Hepatic stellate cell (primary cell): ENCODE results near the gene CAPN9.
"Not testable (repeated sequence)": the region's sequence is repeated elsewhere in the genome, so short reads cannot be mapped to it uniquely, and the experiment has no call there.

Source experiments
- DNase-seq: peaks from one replicate; pipeline ENCODE4 v3.0.0; 2011; ENCODE audit warnings: low spot score

CAPN9 gene

DNA sequence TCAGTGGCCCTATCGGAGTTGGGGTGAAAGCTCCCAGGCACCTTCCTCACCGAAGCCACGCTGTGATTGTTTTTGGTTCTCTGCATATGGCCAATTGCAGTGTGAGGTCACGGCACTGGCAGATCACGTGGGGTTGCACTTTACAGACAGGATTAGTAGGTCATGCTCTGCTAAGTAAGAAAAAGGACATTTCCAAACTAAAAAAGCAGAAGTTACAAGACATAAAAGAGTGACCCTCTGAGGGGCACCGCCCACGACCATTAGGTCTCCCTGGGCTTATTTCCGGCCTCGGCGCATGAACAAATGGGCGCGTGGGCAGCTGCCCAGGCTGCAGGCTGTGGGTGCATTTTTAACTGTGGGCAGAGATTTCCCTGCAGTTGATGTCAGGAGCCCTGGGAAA lies 2.0 kb downstream of the CAPN9 start:
- DNase-seq: no peak

GRCh38 chr1:230749635-230750034 lies 2.4 kb downstream of the CAPN9 start:
- DNase-seq: no peak

DNA sequence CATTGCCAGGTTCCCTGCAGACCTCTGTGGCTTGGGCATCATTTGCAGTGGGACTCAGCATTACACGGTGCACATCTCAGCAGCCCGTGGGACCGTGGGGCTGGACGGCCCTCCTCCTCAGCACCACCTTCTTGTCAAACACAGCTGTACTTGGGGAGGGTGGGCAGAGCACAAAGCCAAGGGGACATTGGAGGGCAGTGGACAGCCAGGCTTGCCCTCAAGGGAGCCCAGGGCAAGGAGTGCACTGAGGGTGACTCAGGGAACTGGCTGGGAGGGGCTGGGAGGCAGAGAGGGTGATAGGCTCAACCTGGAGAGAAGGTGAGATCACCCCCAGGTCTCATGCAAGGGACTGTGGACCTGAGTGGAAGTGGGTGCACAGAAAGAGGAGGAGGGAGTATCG lies 3.4 kb downstream of the CAPN9 start:
- no peak for DNase-seq

DNA sequence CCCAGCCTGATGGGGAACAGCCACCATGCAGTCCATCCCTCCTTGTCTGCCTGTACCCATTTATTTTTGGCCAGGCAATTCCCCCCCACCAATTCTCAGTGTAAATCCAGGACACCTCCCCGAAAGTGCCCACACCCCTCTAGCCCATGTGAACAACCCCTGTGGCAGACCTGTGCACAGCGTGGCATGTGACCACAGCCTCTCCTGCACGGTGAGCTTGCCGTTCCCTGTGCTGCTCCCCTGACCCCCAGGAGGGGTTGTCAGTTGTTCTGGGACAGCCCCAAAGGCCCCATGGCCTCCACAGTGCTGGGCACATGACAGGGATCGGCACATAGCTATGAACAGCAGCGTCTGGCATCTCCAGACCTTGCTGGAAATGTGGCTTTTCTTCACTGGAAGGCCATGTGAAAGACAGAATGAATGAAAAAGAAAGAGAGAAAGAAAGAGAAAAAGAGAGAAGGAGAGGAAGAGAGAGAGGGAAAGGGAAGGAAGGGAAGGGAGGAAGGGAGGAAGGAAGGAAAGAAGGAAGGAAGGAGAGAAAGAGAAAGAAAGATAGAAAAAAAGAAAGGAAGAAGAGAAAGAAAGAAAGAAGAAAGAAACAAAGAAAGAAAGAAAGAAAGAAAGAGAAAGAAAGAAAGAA lies 3.9 kb downstream of the CAPN9 start:
- no peak for DNase-seq

- no peak for DNase-seq
These were observed 5.2 kb downstream of the CAPN9 start for GRCh38 chr1:230752407-230752806.

GRCh38 chr1:230753191-230753585 lies 6.0 kb downstream of the CAPN9 start:
- DNase-seq: no peak

DNA sequence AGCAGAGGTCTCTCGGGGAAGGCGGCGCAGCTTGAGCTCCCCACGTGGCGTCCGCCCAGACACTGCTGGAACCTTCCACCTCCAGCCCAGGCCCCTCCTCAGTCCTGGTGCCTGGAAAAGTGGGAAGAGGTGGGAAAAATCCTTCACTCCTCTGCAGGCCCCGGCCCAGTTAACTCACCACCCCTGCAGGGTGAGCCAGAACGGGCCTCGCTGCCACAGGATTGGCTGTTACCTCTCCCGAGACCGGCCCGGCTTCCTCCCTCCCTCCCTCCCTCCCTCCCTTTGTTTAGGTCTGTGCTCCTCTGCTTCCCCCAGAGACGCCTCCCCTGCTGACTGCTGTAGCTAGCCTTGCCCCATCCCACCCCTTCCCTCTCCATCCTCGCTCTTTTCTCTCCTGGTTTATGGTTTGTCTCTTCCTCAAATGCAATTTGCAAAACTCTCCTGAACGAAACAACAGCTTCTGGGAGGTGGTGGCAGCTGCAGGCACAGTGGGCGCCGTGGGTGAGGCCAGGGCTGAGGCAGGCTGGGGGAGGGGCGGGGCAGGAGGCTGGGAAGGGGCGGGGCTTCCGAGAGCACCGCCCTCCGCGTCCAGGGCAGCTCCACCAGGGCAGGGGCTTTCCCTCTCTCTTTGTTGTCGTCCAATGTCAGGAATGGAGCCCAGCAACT lies 6.5 kb downstream of the CAPN9 start:
- DNase-seq: peak; percentile 27

GRCh38 chr1:230754796-230755195 lies 7.6 kb downstream of the CAPN9 start:
- DNase-seq: peak; percentile 80

GRCh38 chr1:230757856-230758708 lies 10.9 kb downstream of the CAPN9 start:
- no peak for DNase-seq

DNA sequence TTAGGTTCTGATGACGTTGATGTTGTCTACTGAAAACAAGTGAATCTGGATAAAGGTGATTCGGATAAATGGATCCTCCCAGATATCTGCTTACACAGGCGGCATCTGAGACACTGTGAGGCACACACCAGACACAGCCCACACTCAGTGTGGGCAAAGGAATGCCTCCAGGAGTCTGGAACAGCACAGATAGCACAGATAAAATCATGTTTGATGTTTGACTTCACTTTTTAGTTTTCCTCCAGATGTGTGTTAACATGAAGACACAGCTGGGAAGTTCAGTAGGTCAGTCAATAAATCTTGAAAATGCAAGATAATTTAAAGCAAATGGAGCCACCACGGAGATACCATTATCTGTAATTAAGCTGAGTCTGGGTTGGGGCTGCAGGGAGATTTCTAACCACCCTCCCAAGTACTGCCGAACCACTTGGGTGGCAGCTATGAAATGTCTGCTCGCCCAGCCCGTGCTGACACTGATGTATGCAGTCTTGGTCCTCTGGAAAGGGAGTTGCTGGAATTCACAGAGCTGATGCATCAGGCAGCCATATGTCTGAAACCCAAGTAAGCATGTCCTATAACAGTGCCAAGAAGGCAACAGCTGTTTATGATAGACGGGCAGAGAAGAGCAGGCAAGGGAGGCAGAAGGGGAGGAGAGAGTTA lies 11.7 kb downstream of the CAPN9 start:
- no peak for DNase-seq

- no peak for DNase-seq
These were observed 12.3 kb downstream of the CAPN9 start for GRCh38 chr1:230759369-230760065.

DNA sequence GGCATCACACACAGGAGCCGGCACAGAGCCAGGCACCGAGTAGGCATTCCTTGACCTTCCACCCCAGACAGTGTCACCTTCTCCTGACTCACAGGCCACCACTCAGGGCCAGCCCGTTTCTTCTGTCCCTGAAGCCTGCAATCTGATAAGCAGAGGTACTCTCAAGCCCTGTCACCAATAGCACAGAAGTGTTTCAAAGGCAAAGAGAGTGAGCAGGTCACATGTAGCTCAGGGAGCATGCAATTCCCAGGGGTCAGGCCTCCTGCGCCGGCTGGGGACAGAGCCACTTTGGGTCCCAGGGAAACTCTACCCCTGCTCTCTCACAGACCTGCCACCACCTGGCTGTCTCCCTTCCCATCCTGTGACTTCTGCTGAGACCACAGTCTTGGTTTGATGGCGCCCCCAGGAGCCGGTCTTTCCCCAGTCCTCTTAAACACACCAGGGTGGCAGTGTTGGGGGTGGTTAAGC lies 13.2 kb downstream of the CAPN9 start:
- no peak for DNase-seq

DNA sequence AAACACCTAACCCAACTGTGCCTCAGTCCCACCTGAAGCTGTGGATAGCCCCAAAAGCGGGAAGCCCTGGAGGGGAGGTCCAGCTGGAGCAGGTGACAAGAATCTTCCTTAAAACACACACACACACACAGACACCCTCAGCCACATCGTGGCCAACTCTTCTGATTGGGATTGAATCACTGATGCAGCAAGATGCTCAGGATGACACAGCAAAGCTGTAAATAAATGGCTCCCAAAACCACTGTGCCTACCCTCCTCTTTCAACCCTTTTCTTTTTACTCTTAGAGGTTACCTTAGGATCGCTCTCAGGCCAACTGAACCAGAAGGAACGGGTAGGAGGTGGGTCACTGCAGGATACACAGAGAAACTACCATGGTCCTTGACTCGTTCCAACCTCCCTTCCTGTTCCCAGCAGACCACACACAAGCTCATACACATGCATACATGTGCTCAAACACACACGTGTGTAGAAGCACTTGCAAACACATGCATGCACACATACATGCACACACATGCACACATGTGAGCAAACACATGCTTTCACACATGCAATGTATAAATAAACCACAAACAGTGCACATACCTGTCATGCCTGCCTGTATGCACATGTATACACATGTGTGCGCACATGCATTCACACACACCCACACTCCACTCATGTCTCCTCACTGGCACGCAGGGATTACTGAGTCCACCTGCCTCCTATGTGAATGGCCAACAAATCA lies 14.4 kb downstream of the CAPN9 start:
- no peak for DNase-seq

DNA sequence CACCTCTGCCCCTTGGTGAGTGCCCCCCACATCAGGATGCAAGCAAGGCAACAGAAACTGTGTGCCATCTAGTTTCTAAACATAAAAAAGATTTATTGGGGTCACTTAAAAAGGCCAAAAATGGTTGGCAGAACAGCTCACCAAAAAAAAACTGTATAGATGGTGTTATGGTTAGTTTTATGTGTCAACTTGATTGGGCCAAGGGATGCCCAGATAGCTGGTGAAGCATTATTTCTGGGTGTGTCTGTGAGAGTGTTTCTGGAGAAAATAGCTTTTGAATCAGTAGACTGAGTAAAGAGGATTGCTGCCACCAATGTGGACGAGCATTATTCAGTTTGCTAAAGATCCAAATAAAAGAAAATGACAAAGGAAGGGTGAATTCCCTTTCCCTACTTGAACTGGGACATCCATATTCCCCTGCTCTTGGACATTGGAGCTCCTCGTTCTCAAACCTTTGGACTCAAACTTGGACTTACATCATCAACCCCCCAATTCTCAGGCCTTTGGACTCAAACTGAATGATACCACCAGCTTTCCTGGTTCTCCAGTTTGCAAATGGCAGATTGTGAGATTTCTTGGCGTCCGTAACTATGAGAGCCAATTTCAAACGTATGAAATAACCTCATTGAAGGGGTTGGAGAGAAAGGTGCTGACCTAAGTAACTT lies 16.9 kb downstream of the CAPN9 start:
- no peak for DNase-seq

- DNase-seq: no peak
These were observed 19.1 kb downstream of the CAPN9 start for GRCh38 chr1:230766318-230766717.

DNA sequence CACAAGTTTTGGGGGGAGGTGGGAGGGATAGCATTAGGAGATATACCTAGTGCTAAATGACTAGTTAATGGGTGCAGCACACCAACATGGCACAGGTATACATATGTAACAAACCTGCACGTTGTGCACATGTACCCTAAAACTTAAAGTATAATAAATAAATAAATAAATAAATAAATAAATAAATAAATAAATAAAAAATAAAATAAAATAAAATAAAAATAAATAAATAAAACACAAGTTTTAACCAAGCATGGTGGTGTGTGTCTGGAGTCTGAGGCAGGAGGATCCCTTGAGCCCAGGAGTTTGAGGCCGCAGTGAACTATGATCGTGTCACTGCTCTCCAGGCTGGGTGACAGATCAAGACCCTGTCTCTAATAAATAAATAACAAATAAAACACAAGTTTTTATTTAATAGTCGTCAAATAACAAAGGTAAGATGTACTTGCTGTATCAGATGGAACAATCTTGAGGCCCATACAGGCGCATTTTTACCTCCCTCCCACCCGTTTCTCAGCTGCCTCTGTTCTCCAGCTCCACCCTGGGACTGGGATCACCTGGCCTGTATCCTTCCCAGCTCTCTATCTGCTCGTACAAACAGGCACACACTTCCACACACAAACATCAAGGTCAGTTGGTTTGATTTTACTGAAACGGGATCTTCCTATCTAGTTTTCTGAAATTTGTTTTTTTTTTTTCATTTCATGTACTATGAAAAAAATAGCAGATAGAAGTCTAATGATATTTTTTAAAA lies 20.8 kb downstream of the CAPN9 start:
- not testable (repeated sequence) for DNase-seq

DNA sequence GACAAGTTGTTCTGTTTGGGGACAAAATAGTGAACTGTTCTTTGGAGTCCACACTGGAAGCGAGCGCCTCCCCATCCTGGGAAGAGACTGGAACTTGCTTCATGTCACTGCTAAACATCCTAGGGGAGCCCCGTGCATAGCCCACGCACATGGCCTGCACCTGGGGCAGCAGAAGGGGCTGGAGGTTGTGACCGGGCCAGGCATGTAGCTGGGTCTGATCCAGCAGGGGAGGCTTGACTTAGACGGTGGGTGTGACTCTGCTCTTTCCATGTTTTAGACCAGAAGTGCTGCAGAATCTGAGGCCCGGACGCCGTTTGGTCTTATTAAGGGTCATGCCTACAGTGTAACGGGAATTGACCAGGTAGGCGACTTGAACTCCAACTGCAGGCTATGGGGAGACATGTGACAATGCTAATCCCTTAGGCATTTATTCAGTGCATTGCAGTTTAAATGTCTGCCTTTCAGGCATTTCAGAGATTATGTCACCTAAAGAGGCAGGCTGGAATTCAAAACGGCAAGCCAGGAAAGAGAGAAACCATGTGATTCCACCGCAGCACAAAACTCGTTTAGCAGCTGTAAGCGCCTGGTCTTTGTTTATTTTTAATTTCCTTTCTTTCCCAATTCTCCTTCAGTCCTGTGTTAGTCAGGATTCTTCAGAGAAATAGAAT lies 21.8 kb downstream of the CAPN9 start:
- DNase-seq: peak; percentile 71

DNA sequence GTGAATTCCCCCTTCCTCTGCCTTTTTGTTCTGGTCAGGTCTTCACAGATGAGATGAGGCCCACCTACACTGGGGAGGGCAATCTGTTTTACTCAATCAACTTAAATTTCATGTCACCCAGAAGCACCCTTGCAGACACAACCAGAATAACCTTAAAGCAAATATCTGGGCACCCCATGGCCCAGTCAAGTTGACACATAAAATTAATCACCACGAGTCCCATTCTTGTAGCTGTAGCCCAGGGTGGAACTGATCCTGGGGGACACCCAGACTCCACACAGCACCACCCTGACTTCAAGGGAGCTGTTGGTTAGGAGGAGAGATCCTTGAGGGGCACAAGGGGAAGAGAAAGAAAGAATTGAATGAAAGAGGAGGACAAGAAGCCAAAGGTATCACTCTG lies 23.1 kb downstream of the CAPN9 start:
- DNase-seq: no peak

DNA sequence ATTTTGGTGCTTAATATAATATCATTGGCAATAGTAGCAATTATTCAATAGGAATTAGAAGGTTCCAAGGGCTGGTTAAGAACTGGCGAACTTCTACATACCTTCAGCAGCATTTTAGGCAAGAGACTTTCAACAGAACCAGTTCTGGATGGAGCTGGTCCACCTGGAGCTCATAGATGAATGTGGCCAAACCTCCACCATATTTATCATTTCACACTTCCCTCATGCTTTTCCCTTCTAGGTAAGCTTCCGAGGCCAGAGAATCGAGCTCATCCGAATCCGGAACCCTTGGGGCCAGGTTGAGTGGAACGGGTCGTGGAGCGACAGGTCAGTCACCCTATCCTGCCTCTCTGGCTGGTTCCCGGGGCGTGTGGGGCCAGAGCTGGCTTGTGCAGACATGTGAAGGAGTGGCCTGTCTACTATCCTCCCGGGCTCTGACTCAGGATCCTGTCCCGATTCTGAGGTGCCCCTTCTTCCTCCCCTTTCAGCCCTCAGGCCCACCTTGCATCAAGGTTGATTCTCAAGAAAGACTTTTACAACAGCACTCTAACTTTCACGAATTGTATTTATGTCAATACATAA lies 24.7 kb downstream of the CAPN9 start:
- no peak for DNase-seq
